ENCODE data around the gene SRRT.
"Not testable (repeated sequence)": the region's sequence is repeated elsewhere in the genome, so short reads cannot be mapped to it uniquely, and the experiment has no call there.

The SRRT gene

GRCh38 chr7:100901921-100902332 lies 27.0 kb downstream of the SRRT start:
- Histone ChIP-seq H3K36me3 (ENCODE audit: insufficient read depth, low read length) (no peaks in the 10 kb centered on the region), H3K9ac (ENCODE audit: low read length) (no peak overlapping the region), H3K9me2 (ENCODE audit: low read depth, low read length) (no peaks in the 10 kb centered on the region), H3K4me3 (ENCODE audit: low read depth, low read length, poor library complexity, severe bottlenecking) (no peak overlapping the region), H4K20me1 (ENCODE audit: insufficient read depth, low read length) (no peaks in the 10 kb centered on the region), H3K4me1 (ENCODE audit: insufficient read depth, low read length, severe bottlenecking) (no peaks in the 10 kb centered on the region), H3K27ac (ENCODE audit: low read depth, low read length, poor library complexity, severe bottlenecking) (no peak overlapping the region), H3K79me2 (ENCODE audit: insufficient read depth, low read length) (no peaks in the 10 kb centered on the region), H3F3A (ENCODE audit: insufficient read depth, low read length) (no peaks in the 10 kb centered on the region), H3K9me3 (ENCODE audit: low read length) (0 out of 2 replicates have a peak, but pooled peaks cover 3% of the 10 kb centered on the region), H3K4me2 (ENCODE audit: low read length) (no peak overlapping the region), H3K27me3 (ENCODE audit: insufficient read depth, low read length) (peaks cover 5% of the 10 kb centered on the region), H2AFZ (ENCODE audit: low read length) (no peak overlapping the region)
- TF ChIP-seq EZH2 (IDR thresholded peaks at IDR 0.05; ENCODE audit: borderline replicate concordance, low read length) (no peak), CTCF (IDR thresholded peaks at IDR 0.05; ENCODE audit: low read length) (no peak)

- H3K4me2 ChIP-seq (ENCODE audit: low read length): no peak overlapping the region
These were observed 27.7 kb downstream of the SRRT start for GRCh38 chr7:100902638-100903037.

GRCh38 chr7:100908512-100908911 lies 33.6 kb downstream of the SRRT start:
- H3K27ac ChIP-seq (ENCODE audit: low read depth, low read length, poor library complexity, severe bottlenecking): no peak overlapping the region
- H4K20me1 ChIP-seq (ENCODE audit: insufficient read depth, low read length): no peaks in the 10 kb centered on the region
- TF ChIP-seq EZH2 (IDR thresholded peaks at IDR 0.05; ENCODE audit: borderline replicate concordance, low read length) (no peak), CTCF (IDR thresholded peaks at IDR 0.05; ENCODE audit: low read length) (no peak)
- no peaks in the 10 kb centered on the region for H3K9me2 ChIP-seq (ENCODE audit: low read depth, low read length)
- peaks cover 5% of the 10 kb centered on the region; the same call in 1 of the 2 replicates for H3K9me3 ChIP-seq (ENCODE audit: low read length)
- H2AFZ ChIP-seq (ENCODE audit: low read length): no peak overlapping the region
- no peak overlapping the region for H3K4me3 ChIP-seq (ENCODE audit: low read depth, low read length, poor library complexity, severe bottlenecking)
- no peaks in the 10 kb centered on the region for H3K4me1 ChIP-seq (ENCODE audit: insufficient read depth, low read length, severe bottlenecking)
- no peaks in the 10 kb centered on the region for H3F3A ChIP-seq (ENCODE audit: insufficient read depth, low read length)
- H3K79me2 ChIP-seq (ENCODE audit: insufficient read depth, low read length): no peaks in the 10 kb centered on the region
- H3K27me3 ChIP-seq (ENCODE audit: insufficient read depth, low read length): no peaks in the 10 kb centered on the region; the same call in 1 of the 2 replicates
- H3K4me2 ChIP-seq (ENCODE audit: low read length): no peak overlapping the region
- H3K9ac ChIP-seq (ENCODE audit: low read length): no peak overlapping the region
- no peaks in the 10 kb centered on the region for H3K36me3 ChIP-seq (ENCODE audit: insufficient read depth, low read length)

More at GRCh38 chr7:100902638-100903037, 27.7 kb downstream of the SRRT start:
- Histone ChIP-seq H3F3A (ENCODE audit: insufficient read depth, low read length) (no peaks in the 10 kb centered on the region), H3K9me3 (ENCODE audit: low read length) (0 out of 2 replicates have a peak, but pooled peaks cover 3% of the 10 kb centered on the region), H3K36me3 (ENCODE audit: insufficient read depth, low read length) (no peaks in the 10 kb centered on the region), H4K20me1 (ENCODE audit: insufficient read depth, low read length) (no peaks in the 10 kb centered on the region), H3K27me3 (ENCODE audit: insufficient read depth, low read length) (peaks cover 5% of the 10 kb centered on the region), H3K9me2 (ENCODE audit: low read depth, low read length) (no peaks in the 10 kb centered on the region), H3K27ac (ENCODE audit: low read depth, low read length, poor library complexity, severe bottlenecking) (no peak overlapping the region), H3K4me3 (ENCODE audit: low read depth, low read length, poor library complexity, severe bottlenecking) (no peak overlapping the region), H3K79me2 (ENCODE audit: insufficient read depth, low read length) (no peaks in the 10 kb centered on the region), H2AFZ (ENCODE audit: low read length) (no peak overlapping the region), H3K4me1 (ENCODE audit: insufficient read depth, low read length, severe bottlenecking) (no peaks in the 10 kb centered on the region), H3K9ac (ENCODE audit: low read length) (no peak overlapping the region)
- TF ChIP-seq EZH2 (IDR thresholded peaks at IDR 0.05; ENCODE audit: borderline replicate concordance, low read length) (no peak), CTCF (IDR thresholded peaks at IDR 0.05; ENCODE audit: low read length) (no peak)

- H3K27ac ChIP-seq (ENCODE audit: low read depth, low read length, poor library complexity, severe bottlenecking); H3K9ac ChIP-seq (ENCODE audit: low read length); H3K4me2 ChIP-seq (ENCODE audit: low read length); H3K9me2 ChIP-seq (ENCODE audit: low read depth, low read length); H2AFZ ChIP-seq (ENCODE audit: low read length); H3K79me2 ChIP-seq (ENCODE audit: insufficient read depth, low read length); H3K36me3 ChIP-seq (ENCODE audit: insufficient read depth, low read length); H3K27me3 ChIP-seq (ENCODE audit: insufficient read depth, low read length); H3K4me1 ChIP-seq (ENCODE audit: insufficient read depth, low read length, severe bottlenecking); H3F3A ChIP-seq (ENCODE audit: insufficient read depth, low read length); H4K20me1 ChIP-seq (ENCODE audit: insufficient read depth, low read length); H3K9me3 ChIP-seq (ENCODE audit: low read length); H3K4me3 ChIP-seq (ENCODE audit: low read depth, low read length, poor library complexity, severe bottlenecking): not testable (repeated sequence)
These were observed 35.5 kb downstream of the SRRT start for GRCh38 chr7:100910443-100910842.

Measured in OCI-LY1 (cell line).